HUES6 (cell line): ENCODE data around the gene PLB1.

Experiments used
- H3K27ac ChIP-seq: 2 replicates; pipeline ENCODE4 v1.7.0; 2013; ENCODE audit warnings: low read depth, mild to moderate bottlenecking, low read length, inconsistent platforms
- H3K27me3 ChIP-seq: 2 replicates; pipeline ENCODE4 v1.6.1; 2013; ENCODE audit warnings: low read length; ENCODE audit not compliant: control insufficient read depth, insufficient read depth
- H3K36me3 ChIP-seq: 2 replicates; pipeline ENCODE4 v1.6.1; 2013; ENCODE audit warnings: low read length; ENCODE audit not compliant: control insufficient read depth, insufficient read depth
- H3K4me1 ChIP-seq: 2 replicates; pipeline ENCODE4 v1.6.1; 2013; ENCODE audit warnings: low read length; ENCODE audit not compliant: control insufficient read depth, insufficient read depth
- H3K4me3 ChIP-seq: 2 replicates; pipeline ENCODE4 v1.5.1; 2013; ENCODE audit warnings: low read depth, low read length
- H3K9ac ChIP-seq: one replicate; pipeline ENCODE4 v1.6.1; 2013; ENCODE audit warnings: mild to moderate bottlenecking, low read length
- H3K9me3 ChIP-seq: 2 replicates; pipeline ENCODE4 v1.6.1; 2013; ENCODE audit warnings: low read depth, low read length; ENCODE audit not compliant: control insufficient read depth, insufficient read depth

PLB1 gene

GRCh38 chr2:28534817-28535216 lies 39.0 kb downstream of the PLB1 start:
- Histone ChIP-seq H3K4me3 (no peak overlapping the region), H3K36me3 (no peaks in the 10 kb centered on the region), H3K27me3 (no peaks in the 10 kb centered on the region), H3K4me1 (no peaks in the 10 kb centered on the region), H3K9me3 (no peaks in the 10 kb centered on the region), H3K27ac (no peak overlapping the region), H3K9ac (no peak overlapping the region)

- H3K9me3 ChIP-seq = no peaks in the 10 kb centered on the region
- no peak overlapping the region for H3K27ac ChIP-seq
- no peak overlapping the region for H3K4me3 ChIP-seq
- H3K36me3 ChIP-seq = no peaks in the 10 kb centered on the region
- no peaks in the 10 kb centered on the region for H3K27me3 ChIP-seq
- H3K4me1 ChIP-seq = no peaks in the 10 kb centered on the region; the same call in 1 of the 2 replicates
- H3K9ac ChIP-seq = no peak overlapping the region
Observed at GRCh38 chr2:28538134-28538533, 42.3 kb downstream of the PLB1 start.

GRCh38 chr2:28538652-28539051 lies 42.8 kb downstream of the PLB1 start:
- H3K9ac ChIP-seq = no peak overlapping the region
- no peak overlapping the region for H3K27ac ChIP-seq
- H3K9me3 ChIP-seq = no peaks in the 10 kb centered on the region

GRCh38 chr2:28539118-28539541 lies 43.3 kb downstream of the PLB1 start:
- H3K27ac ChIP-seq = no peak overlapping the region
- no peaks in the 10 kb centered on the region for H3K27me3 ChIP-seq
- no peak overlapping the region for H3K9ac ChIP-seq
- no peaks in the 10 kb centered on the region for H3K36me3 ChIP-seq
- H3K9me3 ChIP-seq = no peaks in the 10 kb centered on the region
- no peak overlapping the region for H3K4me3 ChIP-seq
- H3K4me1 ChIP-seq = peaks cover 10% of the 10 kb centered on the region; the same call in 1 of the 2 replicates

More at GRCh38 chr2:28538652-28539051, 42.8 kb downstream of the PLB1 start:
- Histone ChIP-seq H3K27me3 (no peaks in the 10 kb centered on the region), H3K4me3 (no peak overlapping the region), H3K36me3 (no peaks in the 10 kb centered on the region), H3K4me1 (peaks cover 5% of the 10 kb centered on the region; the same call in 1 of the 2 replicates)

- Histone ChIP-seq H3K9me3 (no peaks in the 10 kb centered on the region), H3K9ac (no peak overlapping the region), H3K4me3 (no peak overlapping the region), H3K4me1 (peaks cover 14% of the 10 kb centered on the region; the same call in 1 of the 2 replicates), H3K36me3 (no peaks in the 10 kb centered on the region), H3K27ac (no peak overlapping the region; the same call in 1 of the 2 replicates), H3K27me3 (no peaks in the 10 kb centered on the region)
Observed at GRCh38 chr2:28543316-28544035, 47.6 kb downstream of the PLB1 start.

- H3K27me3 ChIP-seq = no peaks in the 10 kb centered on the region
- H3K27ac ChIP-seq = no peak overlapping the region; the same call in 1 of the 2 replicates
- H3K9ac ChIP-seq = peak overlapping the region; percentile 33
- H3K4me1 ChIP-seq = peaks cover 14% of the 10 kb centered on the region; the same call in 1 of the 2 replicates
- H3K4me3 ChIP-seq = no peak overlapping the region
- no peaks in the 10 kb centered on the region for H3K9me3 ChIP-seq
- H3K36me3 ChIP-seq = no peaks in the 10 kb centered on the region
Observed at GRCh38 chr2:28544036-28544346, 48.1 kb downstream of the PLB1 start.

GRCh38 chr2:28544405-28544921 lies 48.6 kb downstream of the PLB1 start:
- H3K9me3 ChIP-seq = no peaks in the 10 kb centered on the region
- H3K9ac ChIP-seq = peak overlapping the region; percentile 33
- H3K4me1 ChIP-seq = peaks cover 14% of the 10 kb centered on the region; the same call in 1 of the 2 replicates
- H3K27ac ChIP-seq = no peak overlapping the region; the same call in 1 of the 2 replicates
- no peak overlapping the region for H3K4me3 ChIP-seq
- H3K36me3 ChIP-seq = no peaks in the 10 kb centered on the region
- H3K27me3 ChIP-seq = no peaks in the 10 kb centered on the region

GRCh38 chr2:28544922-28545589 lies 49.2 kb downstream of the PLB1 start:
- no peak overlapping the region for H3K4me3 ChIP-seq
- H3K27me3 ChIP-seq = no peaks in the 10 kb centered on the region
- H3K9ac ChIP-seq = peak overlapping the region; percentile 3
- peaks cover 14% of the 10 kb centered on the region; the same call in 1 of the 2 replicates for H3K4me1 ChIP-seq
- no peaks in the 10 kb centered on the region for H3K9me3 ChIP-seq
- no peak overlapping the region for H3K27ac ChIP-seq
- H3K36me3 ChIP-seq = no peaks in the 10 kb centered on the region

- H3K9ac ChIP-seq = no peak overlapping the region
- H3K4me1 ChIP-seq = peaks cover 14% of the 10 kb centered on the region; the same call in 1 of the 2 replicates
- H3K27me3 ChIP-seq = no peaks in the 10 kb centered on the region
- H3K36me3 ChIP-seq = no peaks in the 10 kb centered on the region
- no peak overlapping the region for H3K4me3 ChIP-seq
- no peak overlapping the region for H3K27ac ChIP-seq
- no peaks in the 10 kb centered on the region for H3K9me3 ChIP-seq
Observed at GRCh38 chr2:28545590-28546200, 49.8 kb downstream of the PLB1 start.

- Histone ChIP-seq H3K9me3 (no peaks in the 10 kb centered on the region), H3K9ac (no peak overlapping the region), H3K36me3 (no peaks in the 10 kb centered on the region), H3K27ac (no peak overlapping the region), H3K4me3 (no peak overlapping the region), H3K27me3 (no peaks in the 10 kb centered on the region; the same call in 1 of the 2 replicates), H3K4me1 (peaks cover 14% of the 10 kb centered on the region; the same call in 1 of the 2 replicates)
Observed at GRCh38 chr2:28546242-28546641, 50.4 kb downstream of the PLB1 start.
